Thoracic aorta (tissue), 2 donors: ENCODE data around the gene CD48. TPM values are rescaled to one million over a fixed set of nuclear protein-coding genes. Genes with fewer than 3 reads are reported as not detected.

ENCODE experiments used
- ATAC-seq: fragments of 150-250 bp; one replicate; pipeline ENCODE4 v1.8.0; 2017; ENCODE audit warnings: low read depth; ENCODE audit not compliant: insufficient number of reproducible peaks, low FRiP score
- DNase-seq: peaks from one replicate; pipeline ENCODE4 v3.0.0-alpha.2; 2020; ENCODE audit warnings: low spot score
- H3K27ac ChIP-seq, 2 donors: fragments of 200-600 bp; sonication (generic); 1 replicate in 1 of 2; 2 replicates in 1 of 2; pipeline ENCODE4 v1.5.1; 2016; ENCODE audit warnings: mild to moderate bottlenecking in 2 of 2, moderate library complexity in 2 of 2
- H3K27me3 ChIP-seq: fragments of 200-600 bp; sonication (generic); replicated peaks from 2 replicates; pipeline ENCODE4 v1.6.0; 2016; ENCODE audit warnings: mild to moderate bottlenecking; ENCODE audit not compliant: insufficient read depth
- H3K36me3 ChIP-seq: fragments of 200-600 bp; sonication (generic); one replicate; pipeline ENCODE4 v1.5.1; 2016
- H3K4me1 ChIP-seq, 2 donors: fragments of 200-600 bp; sonication (generic); 1 replicate in 1 of 2; 2 replicates in 1 of 2; pipeline versions ENCODE4 v1.5.1 to v1.6.0; 2016; ENCODE audit warnings: low read depth in 2 of 2, mild to moderate bottlenecking in 1 of 2; ENCODE audit not compliant: control insufficient read depth in 1 of 2
- H3K4me3 ChIP-seq: fragments of 200-600 bp; sonication (generic); 2 replicates; pipeline ENCODE4 v1.5.1; 2016; ENCODE audit warnings: mild to moderate bottlenecking
- H3K9me3 ChIP-seq: fragments of 200-600 bp; sonication (generic); 2 replicates; pipeline ENCODE4 v1.5.1; 2016
- total RNA-seq, 2 donors: library from RNA; depleted of rRNA; stranded (reverse); fragments of >200 nt; gene quantifications; one replicate each; pipeline versions ENCODE4 v1.1.0 to v1.2.3, GENCODE V29; 2016
- TF ChIP-seq, protein P1 (sequence below): fragments of 200-600 bp; sonication (generic); IDR thresholded peaks from one replicate; pipeline ENCODE4 v1.5.1; 2019; ENCODE audit warnings: antibody characterized with exemption

The CD48 gene
- total RNA-seq, 2 donors from 2014 or later = 9.0 to 9.9 TPM

DNA sequence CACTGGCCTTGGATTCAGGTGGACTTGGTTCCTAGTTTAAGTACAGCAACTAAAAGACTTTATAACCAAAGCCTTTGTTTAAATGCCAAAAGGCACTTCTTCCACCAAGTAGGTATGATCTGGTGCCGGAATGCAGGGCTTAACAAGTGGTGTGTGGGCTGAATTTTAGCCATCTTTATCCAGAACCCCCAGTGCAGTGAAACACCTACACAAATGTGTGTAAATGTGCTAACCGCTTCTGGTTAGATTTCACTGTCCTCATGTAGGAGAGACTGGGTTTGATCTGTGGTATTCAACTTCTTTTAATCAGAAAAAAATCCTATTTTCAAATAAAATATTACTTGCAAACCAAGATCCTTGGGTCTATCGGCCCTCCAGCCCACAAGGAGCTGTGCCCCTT is 75.1 kb downstream of the CD48 start:
- Histone ChIP-seq H3K4me1 (no peaks in the 10 kb centered on the region), H3K4me3 (no peak overlapping the region), H3K27me3 (no peaks in the 10 kb centered on the region), H3K27ac (no peak overlapping the region), H3K9me3 (no peaks in the 10 kb centered on the region), H3K36me3 (no peaks in the 10 kb centered on the region)
- TF ChIP-seq, protein P1, sequence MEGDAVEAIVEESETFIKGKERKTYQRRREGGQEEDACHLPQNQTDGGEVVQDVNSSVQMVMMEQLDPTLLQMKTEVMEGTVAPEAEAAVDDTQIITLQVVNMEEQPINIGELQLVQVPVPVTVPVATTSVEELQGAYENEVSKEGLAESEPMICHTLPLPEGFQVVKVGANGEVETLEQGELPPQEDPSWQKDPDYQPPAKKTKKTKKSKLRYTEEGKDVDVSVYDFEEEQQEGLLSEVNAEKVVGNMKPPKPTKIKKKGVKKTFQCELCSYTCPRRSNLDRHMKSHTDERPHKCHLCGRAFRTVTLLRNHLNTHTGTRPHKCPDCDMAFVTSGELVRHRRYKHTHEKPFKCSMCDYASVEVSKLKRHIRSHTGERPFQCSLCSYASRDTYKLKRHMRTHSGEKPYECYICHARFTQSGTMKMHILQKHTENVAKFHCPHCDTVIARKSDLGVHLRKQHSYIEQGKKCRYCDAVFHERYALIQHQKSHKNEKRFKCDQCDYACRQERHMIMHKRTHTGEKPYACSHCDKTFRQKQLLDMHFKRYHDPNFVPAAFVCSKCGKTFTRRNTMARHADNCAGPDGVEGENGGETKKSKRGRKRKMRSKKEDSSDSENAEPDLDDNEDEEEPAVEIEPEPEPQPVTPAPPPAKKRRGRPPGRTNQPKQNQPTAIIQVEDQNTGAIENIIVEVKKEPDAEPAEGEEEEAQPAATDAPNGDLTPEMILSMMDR = no peak
- no peak for DNase-seq
- ATAC-seq = no peak

DNA sequence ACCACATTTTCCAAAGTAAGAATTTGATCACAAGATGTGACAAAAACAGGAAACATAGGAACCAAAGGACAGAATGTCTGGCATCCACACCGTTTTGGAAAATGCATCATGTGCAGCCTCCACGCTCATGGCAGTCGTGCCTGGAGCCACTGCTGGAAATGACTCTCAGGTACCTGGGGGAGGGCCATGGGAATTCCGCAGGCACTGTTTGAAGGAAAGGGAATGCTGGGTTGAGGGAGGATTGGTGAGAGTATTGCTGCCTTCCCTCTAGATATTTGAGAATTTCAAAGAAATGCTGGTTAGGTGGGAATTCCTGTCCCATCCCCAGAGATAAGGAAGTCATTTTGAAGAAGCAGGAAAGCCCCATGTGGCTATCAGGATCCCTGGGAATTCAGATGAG is 75.5 kb downstream of the CD48 start:
- no peak for ATAC-seq
- TF ChIP-seq, protein P1 = no peak
- H3K27me3 ChIP-seq = no peaks in the 10 kb centered on the region

DNA sequence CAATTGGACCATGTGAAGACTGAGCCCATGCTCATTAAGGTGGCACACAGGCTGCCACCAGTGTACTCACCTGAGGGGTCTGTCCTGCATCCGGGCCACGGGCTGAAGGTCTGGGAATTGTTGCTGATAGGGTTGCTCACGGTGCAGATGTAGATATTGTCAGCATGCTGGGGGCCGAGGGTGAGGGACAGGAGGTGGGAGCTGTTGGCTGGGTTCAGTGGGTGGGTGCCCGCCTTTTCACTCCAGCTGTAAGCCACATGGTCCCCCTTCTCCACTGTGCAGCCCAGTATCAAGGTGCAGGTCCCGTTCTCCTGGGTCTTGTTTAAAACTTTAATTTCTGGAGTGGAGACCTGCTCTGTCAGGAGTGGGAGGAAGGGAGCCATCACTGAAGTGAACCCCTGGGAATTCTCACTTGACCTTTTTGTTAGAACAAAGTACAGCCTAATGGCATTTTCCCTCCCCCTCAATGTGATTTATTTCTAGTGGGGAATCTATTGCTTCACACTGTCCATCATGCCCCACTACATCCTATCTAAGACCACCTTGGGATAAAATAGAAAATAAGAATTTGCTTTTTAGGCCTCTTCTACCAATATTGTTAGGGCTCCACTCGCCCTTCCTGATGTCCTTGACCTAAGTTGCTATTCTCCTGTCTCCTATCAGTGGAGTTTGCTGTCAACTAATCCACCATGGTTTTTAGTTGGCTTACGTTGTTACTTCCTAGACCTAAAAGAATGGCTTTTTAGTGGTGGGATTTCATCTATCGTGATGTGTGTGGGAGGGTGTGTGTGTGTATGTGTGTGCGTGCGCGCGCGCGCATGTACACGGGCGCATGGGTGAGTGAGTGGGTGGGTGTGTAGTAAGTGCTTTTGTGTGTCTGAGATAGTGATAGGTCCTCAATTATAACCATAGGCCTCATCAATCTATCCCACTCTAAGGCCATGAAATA is 76.8 kb downstream of the CD48 start:
- TF ChIP-seq, protein P1 = no peak
- Histone ChIP-seq H3K4me1 (no peaks in the 10 kb centered on the region), H3K27me3 (no peaks in the 10 kb centered on the region), H3K4me3 (no peak overlapping the region), H3K36me3 (no peaks in the 10 kb centered on the region), H3K27ac (no peak overlapping the region), H3K9me3 (no peaks in the 10 kb centered on the region)
- no peak for DNase-seq
- no peak for ATAC-seq

More for the DNA sequence above, 75.5 kb downstream of the CD48 start:
- H3K36me3 ChIP-seq = no peaks in the 10 kb centered on the region
- H3K4me3 ChIP-seq = no peak overlapping the region
- H3K4me1 ChIP-seq = no peaks in the 10 kb centered on the region
- no peak for DNase-seq
- H3K9me3 ChIP-seq = no peaks in the 10 kb centered on the region
- H3K27ac ChIP-seq = no peak overlapping the region

GRCh38 chr1:160633330-160633903 is 78.2 kb downstream of the CD48 start:
- H3K36me3 ChIP-seq = no peaks in the 10 kb centered on the region
- no peaks in the 10 kb centered on the region for H3K27me3 ChIP-seq
- ATAC-seq (no peak), DNase-seq (no peak)
- no peaks in the 10 kb centered on the region for H3K9me3 ChIP-seq
- TF ChIP-seq, protein P1 = no peak
- H3K27ac ChIP-seq = no peak overlapping the region
- H3K4me1 ChIP-seq = no peaks in the 10 kb centered on the region
- H3K4me3 ChIP-seq = no peak overlapping the region

- H3K9me3 ChIP-seq = no peaks in the 10 kb centered on the region
- no peak for DNase-seq
- TF ChIP-seq, protein P1 = no peak
Measured at GRCh38 chr1:160631983-160632625, 79.5 kb downstream of the CD48 start.

More at GRCh38 chr1:160631983-160632625, 79.5 kb downstream of the CD48 start:
- Histone ChIP-seq H3K27ac (no peak overlapping the region), H3K4me1 (no peaks in the 10 kb centered on the region), H3K4me3 (no peak overlapping the region), H3K36me3 (no peaks in the 10 kb centered on the region), H3K27me3 (no peaks in the 10 kb centered on the region)
- no peak for ATAC-seq
